Neuron (in vitro differentiated cells): ENCODE data around the gene ZNF474.

Source experiments
- H2AFZ ChIP-seq: one replicate; pipeline ENCODE4 v1.6.1; 2013; ENCODE audit warnings: low read depth, mild to moderate bottlenecking, inconsistent platforms, low read length, moderate library complexity
- H3K27me3 ChIP-seq: one replicate; pipeline ENCODE4 v1.6.1; 2013; ENCODE audit warnings: low read length; ENCODE audit not compliant: insufficient read depth
- H3K36me3 ChIP-seq: one replicate; pipeline ENCODE4 v1.6.1; 2013; ENCODE audit warnings: low read length; ENCODE audit not compliant: insufficient read depth
- H3K4me1 ChIP-seq: one replicate; pipeline ENCODE4 v1.6.1; 2013; ENCODE audit warnings: low read length; ENCODE audit not compliant: insufficient read depth
- H3K4me3 ChIP-seq: 2 replicates; pipeline ENCODE4 v1.5.1; 2013; ENCODE audit warnings: mild to moderate bottlenecking, low read length, moderate library complexity
- H3K9me3 ChIP-seq: one replicate; pipeline ENCODE4 v1.6.1; 2013; ENCODE audit warnings: low read length

Gene ZNF474

GRCh38 chr5:122102825-122103224 lies 26.5 kb upstream of the ZNF474 start:
- Histone ChIP-seq H3K9me3 (no peaks in the 10 kb centered on the region), H3K27me3 (no peaks in the 10 kb centered on the region), H3K36me3 (no peaks in the 10 kb centered on the region), H3K4me3 (no peak overlapping the region), H3K4me1 (no peaks in the 10 kb centered on the region), H2AFZ (no peak overlapping the region)

DNA sequence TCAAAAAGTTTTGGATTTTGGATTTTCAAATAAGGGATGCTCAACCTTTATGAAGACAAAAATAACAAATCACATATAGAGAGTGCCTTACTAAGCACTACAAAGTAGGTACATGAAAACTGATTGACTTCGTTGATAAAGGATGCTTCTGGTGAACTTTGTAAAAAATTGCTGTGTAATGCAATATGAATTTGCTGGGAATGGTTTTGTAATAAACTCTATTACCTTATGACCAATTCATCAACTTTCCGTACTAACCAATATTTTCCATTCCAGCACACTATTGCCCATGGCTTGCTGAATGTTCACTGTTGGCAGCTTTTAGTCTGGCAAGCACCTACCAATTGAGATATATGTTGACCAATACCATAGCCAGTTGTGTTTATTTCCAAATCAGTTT lies 23.4 kb upstream of the ZNF474 start:
- H3K4me3 ChIP-seq = no peak overlapping the region
- H3K36me3 ChIP-seq = no peaks in the 10 kb centered on the region
- no peaks in the 10 kb centered on the region for H3K9me3 ChIP-seq
- no peaks in the 10 kb centered on the region for H3K27me3 ChIP-seq
- H3K4me1 ChIP-seq = peaks cover under 1% of the 10 kb centered on the region
- H2AFZ ChIP-seq = no peak overlapping the region

DNA sequence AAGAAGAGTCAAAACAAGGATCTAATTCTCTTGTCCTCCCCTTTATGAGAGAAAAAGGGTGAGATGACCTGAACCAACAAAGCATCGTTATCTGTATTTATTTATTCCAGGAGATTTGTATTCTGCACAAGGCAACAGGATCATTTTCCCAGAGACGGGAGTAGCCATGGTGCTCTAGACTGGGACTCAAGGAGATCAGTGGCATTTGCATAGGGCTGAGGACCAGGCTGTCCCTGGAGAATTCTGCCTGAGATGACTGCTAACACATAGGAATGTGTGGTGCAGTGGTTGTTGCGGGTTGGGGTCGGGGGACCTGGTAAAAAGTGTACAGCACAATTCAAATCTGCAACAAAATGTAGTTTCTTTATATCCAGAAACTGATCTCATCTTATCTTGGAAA lies 22.3 kb upstream of the ZNF474 start:
- peaks cover 2% of the 10 kb centered on the region for H3K4me1 ChIP-seq
- no peak overlapping the region for H2AFZ ChIP-seq
- no peaks in the 10 kb centered on the region for H3K9me3 ChIP-seq
- H3K36me3 ChIP-seq = no peaks in the 10 kb centered on the region
- H3K27me3 ChIP-seq = no peaks in the 10 kb centered on the region
- no peak overlapping the region for H3K4me3 ChIP-seq

DNA sequence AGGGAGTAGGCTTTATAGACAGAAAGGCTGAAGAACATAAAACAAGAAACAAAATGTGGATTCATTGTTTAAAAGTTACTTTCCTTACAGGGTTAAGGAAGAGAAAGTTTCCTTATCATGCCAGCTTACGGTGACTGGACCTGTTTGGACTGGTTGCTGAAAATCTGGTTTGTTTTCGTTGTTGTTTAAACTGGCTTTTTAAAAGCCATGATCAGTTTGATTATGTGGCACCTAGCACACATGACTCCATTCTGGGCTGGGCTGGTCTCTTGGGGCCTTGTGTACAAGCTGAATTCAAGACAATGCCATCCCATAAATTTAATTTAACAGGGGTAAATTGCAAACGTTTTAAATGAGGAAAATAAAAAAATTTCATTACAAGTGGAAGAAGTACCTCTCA lies 18.4 kb upstream of the ZNF474 start:
- Histone ChIP-seq H3K9me3 (no peaks in the 10 kb centered on the region), H3K36me3 (no peaks in the 10 kb centered on the region), H3K4me1 (peaks cover 10% of the 10 kb centered on the region), H3K27me3 (no peaks in the 10 kb centered on the region), H3K4me3 (no peak overlapping the region), H2AFZ (peak overlapping the region; percentile 55)

- no peaks in the 10 kb centered on the region for H3K36me3 ChIP-seq
- no peak overlapping the region for H3K4me3 ChIP-seq
- no peaks in the 10 kb centered on the region for H3K9me3 ChIP-seq
- no peaks in the 10 kb centered on the region for H3K27me3 ChIP-seq
- peaks cover 10% of the 10 kb centered on the region for H3K4me1 ChIP-seq
- no peak overlapping the region for H2AFZ ChIP-seq
Measured at GRCh38 chr5:122111460-122111859, 17.9 kb upstream of the ZNF474 start.

DNA sequence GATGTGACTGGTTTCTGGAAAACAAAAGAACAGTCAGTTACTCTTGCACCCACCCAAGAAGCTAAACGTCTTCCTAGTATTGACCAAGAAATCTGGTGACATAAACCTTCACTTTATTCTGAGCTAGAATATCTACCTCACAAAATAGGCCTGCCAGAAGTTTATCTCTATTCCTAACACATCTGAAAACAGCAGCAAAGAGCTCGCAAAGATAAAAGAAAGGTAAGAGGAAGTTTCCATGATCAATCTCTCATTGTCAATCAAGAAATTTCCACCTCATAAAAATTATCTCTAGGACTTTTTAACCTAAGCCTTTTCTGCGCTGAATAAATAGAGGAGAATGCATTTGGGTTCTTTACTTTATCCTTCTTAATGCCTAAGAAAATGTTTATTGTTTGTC lies 17.3 kb upstream of the ZNF474 start:
- Histone ChIP-seq H3K4me3 (no peak overlapping the region), H3K4me1 (peaks cover 10% of the 10 kb centered on the region), H3K9me3 (no peaks in the 10 kb centered on the region), H3K36me3 (no peaks in the 10 kb centered on the region), H2AFZ (no peak overlapping the region), H3K27me3 (no peaks in the 10 kb centered on the region)

- no peaks in the 10 kb centered on the region for H3K27me3 ChIP-seq
- no peaks in the 10 kb centered on the region for H3K9me3 ChIP-seq
- H3K36me3 ChIP-seq = no peaks in the 10 kb centered on the region
- no peak overlapping the region for H2AFZ ChIP-seq
- peaks cover 10% of the 10 kb centered on the region for H3K4me1 ChIP-seq
- no peak overlapping the region for H3K4me3 ChIP-seq
Measured at GRCh38 chr5:122112733-122113558, 16.4 kb upstream of the ZNF474 start.

DNA sequence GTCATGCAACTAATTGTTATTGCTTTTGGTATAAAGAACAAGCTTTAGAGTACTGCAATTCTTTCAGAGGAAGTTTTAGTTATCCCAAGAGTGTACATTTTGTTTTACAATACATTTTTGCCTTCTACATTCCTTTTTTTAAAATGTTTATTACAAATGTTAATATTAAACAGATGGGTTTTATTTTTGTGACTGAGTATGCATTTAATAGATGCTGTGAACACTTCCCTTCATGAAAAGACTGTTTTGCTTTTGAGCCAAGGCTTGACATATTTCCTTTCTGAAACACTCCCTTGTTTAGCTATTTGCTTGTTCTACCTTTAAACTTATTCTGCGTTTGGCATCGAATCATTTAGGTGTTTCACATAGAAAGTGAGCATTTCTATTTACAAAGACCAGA lies 14.8 kb upstream of the ZNF474 start:
- Histone ChIP-seq H3K4me1 (peaks cover 10% of the 10 kb centered on the region), H3K4me3 (no peak overlapping the region), H3K9me3 (no peaks in the 10 kb centered on the region), H3K27me3 (no peaks in the 10 kb centered on the region), H3K36me3 (no peaks in the 10 kb centered on the region), H2AFZ (no peak overlapping the region)

GRCh38 chr5:122118356-122118948 lies 10.9 kb upstream of the ZNF474 start:
- H3K27me3 ChIP-seq = no peaks in the 10 kb centered on the region
- no peaks in the 10 kb centered on the region for H3K36me3 ChIP-seq
- H3K4me3 ChIP-seq = no peak overlapping the region
- no peaks in the 10 kb centered on the region for H3K9me3 ChIP-seq
- H3K4me1 ChIP-seq = peaks cover under 1% of the 10 kb centered on the region
- H2AFZ ChIP-seq = no peak overlapping the region

GRCh38 chr5:122119205-122119604 lies 10.1 kb upstream of the ZNF474 start:
- no peak overlapping the region for H2AFZ ChIP-seq
- no peaks in the 10 kb centered on the region for H3K27me3 ChIP-seq
- no peak overlapping the region for H3K4me3 ChIP-seq
- no peaks in the 10 kb centered on the region for H3K9me3 ChIP-seq
- no peaks in the 10 kb centered on the region for H3K4me1 ChIP-seq
- no peaks in the 10 kb centered on the region for H3K36me3 ChIP-seq

DNA sequence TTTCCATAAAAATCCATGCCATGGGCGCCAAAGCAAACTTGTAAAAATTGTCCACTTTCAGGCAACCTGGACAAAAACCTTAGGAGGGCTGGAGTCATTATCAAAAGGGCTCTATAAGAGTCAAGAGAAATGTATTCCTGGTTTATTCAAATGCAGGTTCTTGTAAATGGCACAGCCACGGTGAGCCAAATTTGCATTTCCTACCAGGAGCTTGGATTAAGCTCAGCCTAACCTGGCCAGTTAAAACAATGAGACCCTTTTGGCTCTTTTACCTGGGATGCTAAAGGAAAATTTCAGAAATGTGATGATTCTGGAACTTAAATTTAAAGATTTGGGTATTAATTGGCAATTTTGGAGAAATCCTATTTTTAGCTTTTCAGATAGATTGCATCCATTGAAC lies 8.9 kb upstream of the ZNF474 start:
- Histone ChIP-seq H2AFZ (no peak overlapping the region), H3K9me3 (no peaks in the 10 kb centered on the region), H3K4me1 (no peaks in the 10 kb centered on the region), H3K4me3 (no peak overlapping the region), H3K27me3 (no peaks in the 10 kb centered on the region), H3K36me3 (no peaks in the 10 kb centered on the region)

DNA sequence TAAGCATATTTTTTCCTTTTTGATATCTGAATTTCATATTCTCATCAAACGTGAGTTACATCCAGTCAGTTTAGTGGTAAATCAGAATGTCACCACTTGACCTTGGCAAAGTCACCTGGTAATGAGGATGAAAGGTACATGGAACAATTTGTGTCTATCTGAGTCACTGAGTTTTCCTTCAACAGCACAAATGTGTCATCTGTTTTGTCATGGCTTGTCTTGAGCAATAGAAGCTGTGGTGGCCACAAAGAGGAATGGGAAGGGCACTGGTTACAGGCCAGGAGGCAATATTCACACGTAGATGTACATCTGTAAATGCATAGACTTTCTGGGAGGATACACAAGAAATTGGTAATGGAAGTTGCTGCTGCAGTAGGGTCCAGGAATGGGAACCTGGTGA lies 8.4 kb upstream of the ZNF474 start:
- no peak overlapping the region for H3K4me3 ChIP-seq
- H3K4me1 ChIP-seq = no peaks in the 10 kb centered on the region
- no peaks in the 10 kb centered on the region for H3K36me3 ChIP-seq
- no peaks in the 10 kb centered on the region for H3K9me3 ChIP-seq
- no peaks in the 10 kb centered on the region for H3K27me3 ChIP-seq
- no peak overlapping the region for H2AFZ ChIP-seq

- Histone ChIP-seq H2AFZ (no peak overlapping the region), H3K27me3 (no peaks in the 10 kb centered on the region), H3K36me3 (no peaks in the 10 kb centered on the region), H3K4me3 (no peak overlapping the region), H3K9me3 (no peaks in the 10 kb centered on the region), H3K4me1 (no peaks in the 10 kb centered on the region)
Measured at GRCh38 chr5:122121479-122122465, 7.6 kb upstream of the ZNF474 start.
